Measurements from ENCODE around the gene MTHFSD.

MTHFSD gene

GRCh38 chr16:86505899-86506864 lies 48.9 kb downstream of the MTHFSD start:
- H3K4me3 ChIP-seq (ENCODE audit: low read length): no peak overlapping the region
- no peak for DNase-seq (ENCODE audit: low read depth)
- TF ChIP-seq CTCF (conservative IDR thresholded peaks at IDR 0.05; ENCODE audit: low read depth, low read length): no peak

- no peak for DNase-seq (ENCODE audit: low read depth)
- no peak for TF ChIP-seq CTCF (conservative IDR thresholded peaks at IDR 0.05; ENCODE audit: low read depth, low read length)
- no peak overlapping the region for H3K4me3 ChIP-seq (ENCODE audit: low read length)
These were observed 49.7 kb downstream of the MTHFSD start for GRCh38 chr16:86505185-86505898.

GRCh38 chr16:86504315-86505184 lies 50.5 kb downstream of the MTHFSD start:
- no peak for DNase-seq (ENCODE audit: low read depth)
- TF ChIP-seq CTCF (conservative IDR thresholded peaks at IDR 0.05; ENCODE audit: low read depth, low read length): no peak
- no peak overlapping the region for H3K4me3 ChIP-seq (ENCODE audit: low read length)

- no peak for DNase-seq (ENCODE audit: low read depth)
- no peak for TF ChIP-seq CTCF (conservative IDR thresholded peaks at IDR 0.05; ENCODE audit: low read depth, low read length)
These were observed 51.2 kb downstream of the MTHFSD start for GRCh38 chr16:86503830-86504229.

GRCh38 chr16:86502856-86503748 lies 51.9 kb downstream of the MTHFSD start:
- H3K4me3 ChIP-seq (ENCODE audit: low read length): no peak overlapping the region
- DNase-seq (ENCODE audit: low read depth): no peak
- no peak for TF ChIP-seq CTCF (conservative IDR thresholded peaks at IDR 0.05; ENCODE audit: low read depth, low read length)

More at GRCh38 chr16:86503830-86504229, 51.2 kb downstream of the MTHFSD start:
- H3K4me3 ChIP-seq (ENCODE audit: low read length): no peak overlapping the region
